ENCODE data around the gene NKIRAS2. TPM values are rescaled to one million over a fixed set of nuclear protein-coding genes. Genes with fewer than 3 reads are reported as not detected.

Gene NKIRAS2
- 41.7 and 42.9 TPM in 2 replicates for total RNA-seq

GRCh38 chr17:42019509-42020404 is at the start of gene NKIRAS2:
Gene NKIRAS2 (plus strand): TSS chr17:42020090. CDS start chr17:42021578, 1,488 bp downstream.

GRCh38 chr17:42016941-42017865 is 2.7 kb upstream of the NKIRAS2 start, which contains the start of gene DNAJC7:
Gene DNAJC7 (minus strand): TSS chr17:42017439. CDS start chr17:42017416, 23 bp downstream.

GRCh38 chr17:42050393-42051012 is 30.6 kb downstream of the NKIRAS2 start, which contains the start of gene C17orf113:
Gene C17orf113 (minus strand): TSS chr17:42050601. CDS start chr17:42043376, 7,225 bp downstream.

Other genes starting within 250 kb of the NKIRAS2 start
- 21.6 and 40.7 TPM in 2 replicates for gene JUP, start 233.4 kb upstream of the NKIRAS2 start, total RNA-seq
- 123 and 132 TPM in 2 replicates for gene P3H4, start 208.1 kb upstream of the NKIRAS2 start, total RNA-seq
- 1,081 and 1,383 TPM in 2 replicates for gene FKBP10, start 207.1 kb upstream of the NKIRAS2 start, total RNA-seq
- 49.4 and 52.9 TPM in 2 replicates for gene NT5C3B, start 183.9 kb upstream of the NKIRAS2 start, total RNA-seq
- 0.20 and 0.26 TPM in 2 replicates for gene KLHL10, start 182.3 kb upstream of the NKIRAS2 start, total RNA-seq
- 28.5 and 34.1 TPM in 2 replicates for gene KLHL11, start 154.7 kb upstream of the NKIRAS2 start, total RNA-seq
- gene ACLY, start 101.1 kb upstream of the NKIRAS2 start, total RNA-seq: 199 and 311 TPM in 2 replicates
- 0.46 and 0.72 TPM in 2 replicates for gene ODAD4, start 89.5 kb upstream of the NKIRAS2 start, total RNA-seq
- gene CNP, start 53.3 kb upstream of the NKIRAS2 start, total RNA-seq: 51.7 and 87.2 TPM in 2 replicates
- gene DNAJC7, start 2.7 kb upstream of the NKIRAS2 start, total RNA-seq: 45.6 and 48.4 TPM in 2 replicates
- 0.13 and 0.33 TPM in 2 replicates for gene C17orf113, start 30.5 kb downstream of the NKIRAS2 start, total RNA-seq
- 0.03 TPM in 1 of 2 replicates, not detected in the other for gene ZNF385C, start 78.4 kb downstream of the NKIRAS2 start, total RNA-seq
- 9.5 and 11.3 TPM in 2 replicates for gene DHX58, start 92.6 kb downstream of the NKIRAS2 start, total RNA-seq
- 9.9 and 19.7 TPM in 2 replicates for gene KAT2A, start 101.3 kb downstream of the NKIRAS2 start, total RNA-seq
- gene HSPB9, start 102.7 kb downstream of the NKIRAS2 start, total RNA-seq: 0.07 TPM in 2 replicates
- gene RAB5C, start 134.9 kb downstream of the NKIRAS2 start, total RNA-seq: 86.7 and 98.2 TPM in 2 replicates
- 0.03 TPM in 1 of 2 replicates, not detected in the other for gene KCNH4, start 161.1 kb downstream of the NKIRAS2 start, total RNA-seq
- gene HCRT, start 165.4 kb downstream of the NKIRAS2 start, total RNA-seq: not detected in 2 replicates
- 18.8 and 21.1 TPM in 2 replicates for gene GHDC, start 174.4 kb downstream of the NKIRAS2 start, total RNA-seq

Measured in smooth muscle cell of the pulmonary artery (primary cell).